GM12878 (cell line): ENCODE results near the gene PDCD5. TPM values are rescaled to one million over a fixed set of nuclear protein-coding genes. Genes with fewer than 3 reads are reported as not detected.

Experiments used
- ATAC-seq: fragments of 200-7000 bp; cut with Tn5 transposase; 3 replicates; pipeline ENCODE4 v1.9.1; 2020; ENCODE audit warnings: mild to moderate bottlenecking, moderate library complexity
- BruUV-seq: library from RNA; stranded (reverse); fragments of 400-500 nt; replicated peaks from 2 replicates; lab custom pipeline; 2021; lab: Mats Ljungman, UMichigan
- CTCF ChIA-PET: fragments of 300-600 bp; sonication (Branson Sonifier 250); formaldehyde crosslinking; extraction: SDS; loops from one replicate; lab custom pipeline; 2021; ENCODE audit warnings: inconsistent platforms; lab: Yijun Ruan, JAX
- POLR2A ChIA-PET: fragments of 350-600 bp; formaldehyde crosslinking; extraction: SDS; loops from one replicate; lab custom pipeline; 2021; ENCODE audit warnings: inconsistent platforms; lab: Charles Lee
- RAD21 ChIA-PET: fragments of 300-600 bp; sonication (Branson Sonifier 250); formaldehyde crosslinking; loops from one replicate; lab custom pipeline; 2023; ENCODE audit warnings: antibody characterized with exemption; ENCODE audit not compliant: unreplicated experiment; lab: Charles Lee
- SMC1A ChIA-PET: fragments of 300-600 bp; sonication (Branson Sonifier 250); formaldehyde crosslinking; loops from one replicate; lab custom pipeline; 2023; ENCODE audit not compliant: unreplicated experiment, uncharacterized antibody; lab: Charles Lee
- DNase-seq: peaks from one replicate; pipeline ENCODE4 v3.0.0-alpha.2; 2011; ENCODE audit warnings: low read depth, low spot score
- FAIRE-seq: peaks from 3 replicates; lab custom pipeline; 2011; peaks lifted over from hg19 to GRCh38; lab: Jason Lieb, UNC
- H2AFZ ChIP-seq: 2 replicates; pipeline ENCODE4 v1.6.0; 2011; ENCODE audit warnings: low read depth, low read length, control low read depth; ENCODE audit not compliant: control insufficient read depth
- H3K27ac ChIP-seq: 2 replicates; pipeline ENCODE4 v1.5.1; 2011; ENCODE audit warnings: control low read depth; ENCODE audit not compliant: control insufficient read depth, insufficient read depth
- H3K27me3 ChIP-seq, 2 experiments: replicated peaks in 1 of 2; 2 replicates each; pipeline versions ENCODE4 v1.6.0 to v1.6.1; 2011; ENCODE audit warnings: low read length in 1 of 2; ENCODE audit not compliant: control insufficient read depth in 2 of 2, insufficient read depth in 2 of 2
- H3K36me3 ChIP-seq, 2 experiments: 2 replicates each; pipeline ENCODE4 v1.5.1; 2011; ENCODE audit warnings: low read length in 1 of 2; ENCODE audit not compliant: control insufficient read depth in 2 of 2, insufficient read depth in 2 of 2
- H3K4me1 ChIP-seq: 2 replicates; pipeline ENCODE4 v1.6.1; 2011; ENCODE audit warnings: mild to moderate bottlenecking, low read length, moderate library complexity, mixed read lengths; ENCODE audit not compliant: control insufficient read depth, insufficient read depth
- H3K4me2 ChIP-seq: 2 replicates; pipeline ENCODE4 v1.6.0; 2011; ENCODE audit warnings: control low read depth; ENCODE audit not compliant: control insufficient read depth, insufficient read depth
- H3K4me3 ChIP-seq: fragments of 200-600 bp; sonication (generic); 2 replicates; pipeline ENCODE4 v1.5.1; 2016
- H3K79me2 ChIP-seq: 2 replicates; pipeline ENCODE4 v1.6.0; 2011; ENCODE audit warnings: low read length; ENCODE audit not compliant: control insufficient read depth, insufficient read depth
- H3K9ac ChIP-seq: 2 replicates; pipeline ENCODE4 v1.8.0; 2011; ENCODE audit warnings: low read length, control low read depth, mixed read lengths; ENCODE audit not compliant: control insufficient read depth, insufficient read depth
- H3K9me3 ChIP-seq: replicated peaks from 3 replicates; pipeline ENCODE4 v1.5.1; 2011; ENCODE audit warnings: mild to moderate bottlenecking, low read length; ENCODE audit not compliant: control insufficient read depth, insufficient read depth
- H4K20me1 ChIP-seq: 2 replicates; pipeline ENCODE4 v1.6.0; 2011; ENCODE audit not compliant: control insufficient read depth, insufficient read depth
- HDAC6 ChIP-seq: fragments of 200-600 bp; sonication (generic); IDR thresholded peaks from one replicate; pipeline ENCODE4 v1.8.0; 2017; ENCODE audit warnings: antibody characterized with exemption; ENCODE audit not compliant: unreplicated experiment
- NBN ChIP-seq: fragments of 450-650 bp; IDR thresholded peaks from 2 replicates; pipeline ENCODE4 v1.6.1; 2016
- NR2C2 ChIP-seq: IDR thresholded peaks from 2 replicates; pipeline ENCODE4 v1.6.1; 2011; ENCODE audit warnings: borderline replicate concordance, low read depth; ENCODE audit not compliant: control insufficient read depth, insufficient read length
- REST ChIP-seq: IDR thresholded peaks from 2 replicates; pipeline ENCODE4 v1.6.1; 2012; ENCODE audit warnings: mild to moderate bottlenecking, low read depth, low read length
- SP1 ChIP-seq: IDR thresholded peaks from one replicate; pipeline ENCODE4 v1.6.1; 2011; ENCODE audit warnings: low read depth, low read length
- SPI1 ChIP-seq: IDR thresholded peaks from 2 replicates; pipeline ENCODE4 v1.6.1; 2011; ENCODE audit warnings: low read depth, mild to moderate bottlenecking, low read length, moderate library complexity, borderline replicate concordance; ENCODE audit not compliant: insufficient read depth
- SREBF1 ChIP-seq: IDR thresholded peaks from 2 replicates; pipeline ENCODE4 v1.6.1; 2012; ENCODE audit warnings: mild to moderate bottlenecking, low read length
- SRF ChIP-seq, 2 experiments: IDR thresholded peaks; 2 replicates each; pipeline ENCODE4 v1.6.1; 2011; ENCODE audit warnings: low read depth in 2 of 2, low read length in 2 of 2, mild to moderate bottlenecking in 1 of 2, moderate library complexity in 1 of 2
- ZNF384 ChIP-seq: IDR thresholded peaks from 2 replicates; pipeline ENCODE4 v1.6.1; 2012; ENCODE audit warnings: low read depth, mild to moderate bottlenecking, low read length, improper control_type of control experiment, borderline replicate concordance
- WGBS: methylation state at CpG from one replicate; pipeline ENCODE4 v1.1.6; 2016; ENCODE audit warnings: low lambda C conversion rate; ENCODE audit not compliant: insufficient replicate concordance, insufficient coverage; ENCODE audit errors: missing lambda C conversion rate; 5-methylcytosine and 5-hydroxymethylcytosine counted together
- in situ Hi-C: fragments of 300-500 bp; cut with MboI; formaldehyde crosslinking; loops from 9 replicates; pipeline ENCODE4 v1.14.3; 2018; ENCODE audit warnings: mixed read lengths
- intact Hi-C: fragments of 100-400 bp; cut with micrococcal nuclease; formaldehyde crosslinking; loops from one replicate; pipeline ENCODE4 v1.14.2; 2022; ENCODE audit not compliant: unreplicated experiment
- polyA plus RNA-seq, 11 experiments: library from polyadenylated mRNA; depleted of rRNA in 4 of 11; unstranded in 6 of 11; stranded (reverse) in 5 of 11; fragments of >200 nt; fragmentation: Nextera tagmentation in 4 of 11; fragmentation: Illumina TruSeq in 1 of 11; extraction: Ambion mirVana in 4 of 11; extraction: Trizol in 1 of 11; gene quantifications; 1 replicate in 1 of 11; 2 replicates in 10 of 11; pipeline versions ENCODE4 v1.2.1 to v1.2.3, GENCODE V29; 2011 to 2016; ENCODE audit warnings: inconsistent platforms in 2 of 11, missing spikeins in 2 of 11, low read depth in 1 of 11
- total RNA-seq, 4 experiments: library from RNA; depleted of rRNA in 3 of 4; stranded (reverse); fragments of >200 nt in 3 of 4; fragmentation: Illumina TruSeq in 1 of 4; extraction: Trizol in 1 of 4; gene quantifications; 2 replicates each; pipeline versions ENCODE4 v1.2.1 to v1.2.3, GENCODE V29; 2013 to 2021
- TF ChIP-seq, protein P1 (sequence below): IDR thresholded peaks from 2 replicates; pipeline ENCODE4 v1.6.1; 2012; ENCODE audit warnings: low read depth, low read length, improper control_type of control experiment

The PDCD5 gene
- total and polyA plus RNA-seq, 10 of the 15 experiments (the other 5 are each of a cell fraction or from before 2014, with no cell fraction given), result 124 to 556 (median 227) TPM

DNA sequence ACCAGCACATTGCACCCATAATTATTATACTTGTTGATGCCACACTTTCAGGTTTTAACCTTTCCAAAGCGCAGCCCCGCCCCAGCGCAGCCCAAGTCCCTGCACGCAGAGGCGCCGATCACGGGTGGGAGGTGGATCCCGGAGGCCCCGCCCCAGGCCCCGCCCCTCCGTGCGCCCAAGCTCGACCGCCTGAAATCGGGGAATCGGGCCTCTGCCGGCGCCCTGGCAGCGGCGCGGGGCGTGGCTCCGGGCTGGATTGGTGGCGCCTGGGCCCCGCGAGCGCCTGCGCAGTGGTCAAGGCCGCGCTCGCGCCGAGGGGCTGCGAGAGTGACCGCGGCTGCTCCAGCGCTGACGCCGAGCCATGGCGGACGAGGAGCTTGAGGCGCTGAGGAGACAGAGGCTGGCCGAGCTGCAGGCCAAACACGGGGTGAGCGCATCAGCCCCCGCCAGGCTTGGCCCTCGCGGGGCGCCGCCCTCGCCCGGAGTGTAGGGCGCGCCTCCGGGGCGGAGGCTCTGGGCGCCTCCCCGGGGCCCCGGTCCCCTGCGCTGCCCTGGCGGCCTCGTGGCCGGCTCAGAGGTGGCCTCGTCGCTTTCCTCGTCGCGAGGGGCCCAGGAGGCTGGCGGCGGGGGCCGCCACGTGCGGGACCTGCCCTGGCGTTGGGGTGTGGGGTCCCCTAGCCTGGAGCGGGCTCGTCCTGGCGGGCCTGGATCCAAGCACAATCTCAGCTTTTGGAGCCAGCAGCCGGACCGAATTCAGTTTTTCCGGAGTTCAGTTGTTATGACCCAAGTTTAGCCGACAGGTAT lies at the start of gene PDCD5 (continued):
- TF ChIP-seq NBN (no peak), ZNF384 (no peak), SP1 (no peak), HDAC6 (no peak), REST (no peak), SRF (IDR thresholded peaks at IDR 0.05; ENCODE audit: low read depth in 2 of 2, low read length in 2 of 2) (peak; percentile 84 to 98), SREBF1 (no peak)
- TF ChIP-seq, protein P1, sequence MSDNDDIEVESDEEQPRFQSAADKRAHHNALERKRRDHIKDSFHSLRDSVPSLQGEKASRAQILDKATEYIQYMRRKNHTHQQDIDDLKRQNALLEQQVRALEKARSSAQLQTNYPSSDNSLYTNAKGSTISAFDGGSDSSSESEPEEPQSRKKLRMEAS, result peak; percentile 76
- TF ChIP-seq, all 136 proteins: peak for 36

DNA sequence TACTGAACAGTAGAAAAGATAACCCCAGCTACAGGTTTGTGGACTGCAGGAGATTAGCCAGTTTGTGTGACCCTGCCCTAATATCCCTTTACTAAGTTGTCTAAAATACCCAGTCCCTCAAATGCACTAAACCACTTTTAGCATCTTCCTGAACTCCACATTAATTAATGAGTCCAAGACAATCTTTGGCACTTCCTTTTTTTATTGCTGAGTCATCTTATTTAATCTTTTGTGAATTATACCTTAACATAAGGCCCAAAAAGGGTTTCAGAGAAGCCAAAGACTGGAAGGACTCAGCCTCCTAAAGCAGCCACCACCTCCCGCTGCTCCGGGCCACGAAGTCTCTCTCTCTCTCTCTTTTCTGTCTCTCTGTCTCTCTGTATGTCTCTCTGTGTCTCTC lies 48.8 kb upstream of the PDCD5 start:
- Histone ChIP-seq H3K27me3 (no peaks in the 10 kb centered on the region), H3K4me3 (no peak overlapping the region), H3K9ac (no peak overlapping the region), H2AFZ (no peak overlapping the region), H3K79me2 (no peaks in the 10 kb centered on the region), H4K20me1 (no peaks in the 10 kb centered on the region), H3K27ac (no peak overlapping the region), H3K4me2 (no peak overlapping the region), H3K9me3 (no peaks in the 10 kb centered on the region; the same call in 1 of the 3 replicates), H3K4me1 (no peaks in the 10 kb centered on the region), H3K36me3 (no peaks in the 10 kb centered on the region)
- in situ Hi-C loops, result no loop called here
- intact Hi-C loops, result no loop called here
- ChIA-PET CTCF (no interaction called here), POLR2A (no interaction called here), RAD21 (no interaction called here), SMC1A (no interaction called here)
- ATAC-seq (no peak), FAIRE-seq (no peak), DNase-seq (no peak)
- WGBS, result 20% methylated on average over 3 of the region's 3 CpGs
- no peak for TF ChIP-seq NR2C2
- 0 out of 2 replicates have a peak, but pooled peaks have one; percentile 6 for TF ChIP-seq SPI1
- BruUV-seq, result no TSS peak
